OCI-LY7 (cell line): ENCODE data around the gene ZNF747. TPM values are rescaled to one million over a fixed set of nuclear protein-coding genes. Genes with fewer than 3 reads are reported as not detected.
A peak's percentile ranks its signal among the peaks of the same experiment; 100 is the strongest.

Source experiments
- BruUV-seq: library from RNA; stranded (reverse); fragments of 400-500 nt; replicated peaks from 2 replicates; lab custom pipeline; 2021; lab: Mats Ljungman, UMichigan
- CTCF ChIA-PET: fragments of 300-600 bp; sonication (Branson Sonifier 250); formaldehyde crosslinking; loops from one replicate; lab custom pipeline; 2022; ENCODE audit warnings: antibody characterized with exemption; ENCODE audit not compliant: unreplicated experiment; lab: Charles Lee
- POLR2A ChIA-PET: fragments of 300-600 bp; sonication (Branson Sonifier 250); formaldehyde crosslinking; loops from one replicate; lab custom pipeline; 2022; ENCODE audit warnings: antibody characterized with exemption; lab: Charles Lee
- DNase-seq: peaks from one replicate; pipeline ENCODE4 v3.0.0-alpha.2; 2015; ENCODE audit warnings: low spot score
- H2AFZ ChIP-seq: fragments of 200-600 bp; sonication (generic), shearing (Covaris generic); 2 replicates; pipeline ENCODE4 v1.6.1; 2014; ENCODE audit warnings: mild to moderate bottlenecking, antibody characterized with exemption, low read length, moderate library complexity
- H3K27ac ChIP-seq: fragments of 200-600 bp; sonication (generic); 2 replicates; pipeline ENCODE4 v1.5.1; 2014; ENCODE audit warnings: mixed run types, low read depth, mild to moderate bottlenecking, moderate library complexity, low read length, inconsistent platforms; ENCODE audit not compliant: poor library complexity, severe bottlenecking
- H3K36me3 ChIP-seq: fragments of 200-600 bp; sonication (generic); 2 replicates; pipeline ENCODE4 v1.6.1; 2014; ENCODE audit warnings: mild to moderate bottlenecking, antibody characterized with exemption, low read length, moderate library complexity, mixed read lengths; ENCODE audit not compliant: insufficient read depth
- H3K4me1 ChIP-seq: fragments of 200-600 bp; sonication (generic); 2 replicates; pipeline ENCODE4 v1.5.1; 2014; ENCODE audit warnings: mild to moderate bottlenecking, low read length; ENCODE audit not compliant: insufficient read depth, poor library complexity, severe bottlenecking
- H3K4me2 ChIP-seq: fragments of 200-600 bp; sonication (generic); 2 replicates; pipeline ENCODE4 v1.6.1; 2014; ENCODE audit warnings: mild to moderate bottlenecking, low read length
- H3K4me3 ChIP-seq: fragments of 200-600 bp; sonication (generic); 2 replicates; pipeline ENCODE4 v1.5.1; 2014; ENCODE audit warnings: mild to moderate bottlenecking, low read depth, low read length; ENCODE audit not compliant: poor library complexity, severe bottlenecking
- H3K79me2 ChIP-seq: fragments of 200-600 bp; sonication (generic); 2 replicates; pipeline ENCODE4 v1.6.1; 2016; ENCODE audit warnings: low read depth, mild to moderate bottlenecking, low read length, moderate library complexity, mixed read lengths; ENCODE audit not compliant: insufficient read depth
- H3K9me2 ChIP-seq: fragments of 200-600 bp; sonication (generic); 2 replicates; pipeline ENCODE4 v1.6.1; 2016; ENCODE audit warnings: mild to moderate bottlenecking, low read length, mixed read lengths; ENCODE audit not compliant: insufficient read depth
- H3K9me3 ChIP-seq: fragments of 200-600 bp; sonication (generic); 2 replicates; pipeline ENCODE4 v1.6.1; 2014; ENCODE audit warnings: mild to moderate bottlenecking, mixed run types, low read length, mixed read lengths
- H4K20me1 ChIP-seq: fragments of 200-600 bp; sonication (generic); 2 replicates; pipeline ENCODE4 v1.6.1; 2014; ENCODE audit warnings: mild to moderate bottlenecking, antibody characterized with exemption, low read length, moderate library complexity, mixed read lengths; ENCODE audit not compliant: insufficient read depth
- EZH2phosphoT487 ChIP-seq: fragments of 200-600 bp; sonication (generic); IDR thresholded peaks from 2 replicates; pipeline ENCODE4 v1.6.1; 2018; ENCODE audit warnings: low read depth, borderline replicate concordance, mild to moderate bottlenecking, mixed run types, antibody characterized with exemption, low read length, moderate library complexity, mixed read lengths
- intact Hi-C: fragments of 100-400 bp; cut with micrococcal nuclease; formaldehyde crosslinking; loops from one replicate; pipeline ENCODE4 v1.10.0; 2022; ENCODE audit not compliant: unreplicated experiment
- total RNA-seq, 2 experiments: library from RNA; depleted of rRNA in 1 of 2; stranded (reverse); fragments of >200 nt in 1 of 2; shearing (Covaris generic) in 1 of 2; gene quantifications; 2 replicates each; pipeline ENCODE4 v1.2.3, GENCODE V29; 2014 to 2022
- TF ChIP-seq, protein P1 (sequence below): fragments of 200-600 bp; sonication (generic); conservative IDR thresholded peaks from 2 replicates; pipeline ENCODE4 v1.5.1; 2014; ENCODE audit warnings: mild to moderate bottlenecking, antibody characterized with exemption, low read length, moderate library complexity, mixed read lengths

The ZNF747 gene
- total RNA-seq, 2 experiments from 2014 or later, result 17.2 to 22.2 TPM

DNA sequence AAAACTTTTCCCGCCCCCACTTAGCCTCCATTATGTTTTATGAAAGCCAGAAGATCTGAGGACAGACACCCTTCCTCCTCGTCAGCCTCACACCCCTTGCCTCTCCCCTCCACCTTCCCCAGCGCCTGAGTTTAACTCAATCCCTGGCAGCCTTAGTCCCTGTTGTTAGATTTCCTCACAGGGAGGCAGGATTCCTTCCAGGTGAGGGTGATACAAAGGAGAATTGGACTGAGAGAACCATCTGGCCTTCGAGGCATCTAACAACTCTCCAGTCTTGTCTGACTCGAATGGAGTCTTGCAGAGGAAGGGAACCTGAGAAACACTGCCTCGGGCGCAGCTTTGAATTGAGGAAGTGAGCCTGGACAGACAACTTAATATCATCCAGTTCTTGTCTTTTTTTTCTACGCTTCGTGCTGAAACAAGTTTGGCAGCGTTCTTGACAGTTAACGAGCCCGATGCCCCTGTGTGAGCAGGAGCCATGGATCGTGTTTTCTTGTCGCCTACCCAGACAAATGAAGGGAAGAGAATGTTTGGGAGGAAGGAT, 7.0 kb downstream of the ZNF747 start:
- peak; percentile 88 for DNase-seq
- Histone ChIP-seq H3K9me3 (no peaks in the 10 kb centered on the region), H4K20me1 (no peaks in the 10 kb centered on the region), H3K9me2 (no peaks in the 10 kb centered on the region), H3K36me3 (peaks cover 22% of the 10 kb centered on the region), H3K4me1 (peaks cover 27% of the 10 kb centered on the region), H3K27ac (peak overlapping the region; percentile 86), H2AFZ (peak overlapping the region; percentile 30; the same call in 1 of the 2 replicates), H3K4me2 (peak overlapping the region; percentile 87), H3K4me3 (peak overlapping the region; percentile 84), H3K79me2 (no peaks in the 10 kb centered on the region)
- TSS peak; percentile 66 for BruUV-seq
- intact Hi-C loops, result loop anchor here (1.0 to 5.0 kb wide), 5 partner anchors 55 to 107 kb away; partner anchors contain the start of genes DCTPP1 and ITGAL
- POLR2A ChIA-PET, result interaction anchor here (0.6 to 1.1 kb wide), 5 partner anchors 49 to 121 kb away, joined by 3 read pairs; partner anchors contain the start of gene DCTPP1
- TF ChIP-seq, protein P1, sequence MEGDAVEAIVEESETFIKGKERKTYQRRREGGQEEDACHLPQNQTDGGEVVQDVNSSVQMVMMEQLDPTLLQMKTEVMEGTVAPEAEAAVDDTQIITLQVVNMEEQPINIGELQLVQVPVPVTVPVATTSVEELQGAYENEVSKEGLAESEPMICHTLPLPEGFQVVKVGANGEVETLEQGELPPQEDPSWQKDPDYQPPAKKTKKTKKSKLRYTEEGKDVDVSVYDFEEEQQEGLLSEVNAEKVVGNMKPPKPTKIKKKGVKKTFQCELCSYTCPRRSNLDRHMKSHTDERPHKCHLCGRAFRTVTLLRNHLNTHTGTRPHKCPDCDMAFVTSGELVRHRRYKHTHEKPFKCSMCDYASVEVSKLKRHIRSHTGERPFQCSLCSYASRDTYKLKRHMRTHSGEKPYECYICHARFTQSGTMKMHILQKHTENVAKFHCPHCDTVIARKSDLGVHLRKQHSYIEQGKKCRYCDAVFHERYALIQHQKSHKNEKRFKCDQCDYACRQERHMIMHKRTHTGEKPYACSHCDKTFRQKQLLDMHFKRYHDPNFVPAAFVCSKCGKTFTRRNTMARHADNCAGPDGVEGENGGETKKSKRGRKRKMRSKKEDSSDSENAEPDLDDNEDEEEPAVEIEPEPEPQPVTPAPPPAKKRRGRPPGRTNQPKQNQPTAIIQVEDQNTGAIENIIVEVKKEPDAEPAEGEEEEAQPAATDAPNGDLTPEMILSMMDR, result no peak
- no peak for TF ChIP-seq EZH2phosphoT487
- CTCF ChIA-PET, result no interaction called here

DNA sequence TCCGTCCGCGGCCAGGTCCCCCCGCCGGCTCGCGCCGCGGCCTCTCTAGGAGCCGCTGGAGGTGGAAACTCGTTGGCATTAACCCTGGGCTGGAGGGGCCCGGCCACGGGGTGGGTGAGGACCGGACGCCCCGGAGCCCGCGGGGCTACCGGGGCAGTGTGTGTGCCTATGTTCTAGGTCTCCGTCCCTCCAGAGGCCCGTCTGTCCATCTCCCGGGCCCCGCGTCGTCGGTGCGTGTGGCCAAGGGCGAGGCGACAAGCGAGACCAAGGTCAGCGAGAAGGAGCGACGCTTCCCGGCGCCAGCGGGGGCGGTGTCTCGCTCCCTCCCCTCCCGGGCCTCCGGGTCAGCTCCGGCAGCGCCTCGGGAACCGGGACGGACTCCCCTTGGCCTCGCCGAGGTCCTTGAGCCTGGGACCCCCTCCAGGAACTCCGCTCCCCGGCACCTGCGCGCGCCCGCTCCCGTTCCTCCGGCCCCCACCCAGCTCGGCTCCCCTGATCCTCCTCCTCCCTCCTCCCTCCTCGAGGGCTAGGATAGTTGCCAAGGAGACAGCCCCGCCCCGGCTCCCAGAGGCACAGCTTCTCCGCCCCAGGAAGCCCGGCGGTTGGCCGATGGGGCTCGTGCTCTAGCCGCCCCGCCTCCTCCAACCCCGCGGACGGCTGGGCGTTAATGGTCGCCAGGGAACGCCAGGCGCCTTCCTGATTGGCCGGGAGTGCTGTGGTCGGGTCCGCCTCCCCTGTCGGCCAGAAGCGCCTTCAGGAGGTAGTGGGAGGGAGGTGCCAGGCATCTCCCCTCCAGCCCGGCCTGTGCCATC, 7.6 kb downstream of the ZNF747 start:
- H3K4me1 ChIP-seq, result peaks cover 27% of the 10 kb centered on the region
- no peaks in the 10 kb centered on the region for H3K9me3 ChIP-seq
- POLR2A ChIA-PET, result interaction anchor here (0.6 to 1.1 kb wide), 2 partner anchors 97 to 120 kb away, joined by 3 read pairs; partner anchors contain the start of gene DCTPP1
- H3K79me2 ChIP-seq, result no peaks in the 10 kb centered on the region
- DNase-seq, result peak; percentile 98
- H3K36me3 ChIP-seq, result peaks cover 20% of the 10 kb centered on the region
- intact Hi-C loops, result loop anchor here (1.0 to 5.0 kb wide), 5 partner anchors 55 to 108 kb away; partner anchors contain the start of genes DCTPP1 and ITGAL
- peak overlapping the region; percentile 84 for H3K4me3 ChIP-seq
- no TSS peak for BruUV-seq
- CTCF ChIA-PET, result no interaction called here
- H2AFZ ChIP-seq, result peak overlapping the region; percentile 73
- peak overlapping the region; percentile 93 for H3K4me2 ChIP-seq
- TF ChIP-seq, protein P1, result peak; percentile 48
- TF ChIP-seq EZH2phosphoT487, result no peak
- H3K9me2 ChIP-seq, result no peaks in the 10 kb centered on the region
- H4K20me1 ChIP-seq, result no peaks in the 10 kb centered on the region
- peak overlapping the region; percentile 86 for H3K27ac ChIP-seq
